K562 (cell line): Measurements from ENCODE around the gene SMIM36. TPM values are rescaled to one million over a fixed set of nuclear protein-coding genes. Genes with fewer than 3 reads are reported as not detected.

Experiments used
- ATAC-seq: fragments of 200-7000 bp; cut with Tn5 transposase; 3 replicates; pipeline ENCODE4 v1.9.1; 2020; ENCODE audit warnings: moderate library complexity
- BruUV-seq: library from RNA; stranded (reverse); fragments of 400-500 nt; replicated peaks from 2 replicates; lab custom pipeline; 2021; lab: Mats Ljungman, UMichigan
- CTCF ChIA-PET: fragments of 300-600 bp; formaldehyde crosslinking; extraction: SDS; loops from one replicate; lab custom pipeline; 2021; ENCODE audit warnings: low intra/inter-chr PET ratio; lab: Yijun Ruan, JAX
- POLR2A ChIA-PET: fragments of 300-600, 350-650 bp; sonication (Branson Sonifier 250); formaldehyde crosslinking; extraction: SDS; loops from one replicate; lab custom pipeline; 2021; ENCODE audit warnings: antibody characterized with exemption, inconsistent platforms; lab: Yijun Ruan, JAX
- DNase-seq, 4 experiments: peaks; one replicate each; pipeline versions ENCODE4 v3.0.0 to v3.0.0-alpha.2; 2011 to 2018; ENCODE audit warnings: low spot score in 3 of 4, mixed read lengths in 3 of 4; ENCODE audit errors: extremely low read depth in 1 of 4
- FAIRE-seq: peaks from 2 replicates; lab custom pipeline; 2011; peaks lifted over from hg19 to GRCh38; lab: Jason Lieb, UNC
- H2AFZ ChIP-seq: 2 replicates; pipeline ENCODE4 v1.6.0; 2011; ENCODE audit warnings: low read depth, low read length, control low read depth, inconsistent platforms
- H3K27ac ChIP-seq: fragments of 200-600 bp; 3 replicates; pipeline ENCODE4 v1.8.0; 2011; ENCODE audit warnings: low read depth, mild to moderate bottlenecking, control low read depth, inconsistent platforms, low read length, moderate library complexity, mixed read lengths; ENCODE audit errors: extremely low read depth
- H3K27me3 ChIP-seq, 2 experiments: fragments of 300-600 bp in 1 of 2; 2 replicates in 1 of 2; 3 replicates in 1 of 2; pipeline versions ENCODE4 v1.6.0 to v1.8.0; 2011; ENCODE audit warnings: inconsistent platforms in 2 of 2, low read length in 2 of 2, mild to moderate bottlenecking in 1 of 2, mixed read lengths in 1 of 2, moderate library complexity in 1 of 2; ENCODE audit not compliant: control insufficient read depth in 2 of 2, insufficient read depth in 2 of 2
- H3K36me3 ChIP-seq: fragments of 300-600 bp; 3 replicates; pipeline ENCODE4 v1.8.0; 2011; ENCODE audit warnings: mild to moderate bottlenecking, low read length, inconsistent platforms; ENCODE audit not compliant: control insufficient read depth, insufficient read depth
- H3K4me1 ChIP-seq, 2 experiments: fragments of 200-600 bp in 1 of 2; replicated peaks in 1 of 2; 2 replicates in 1 of 2; 3 replicates in 1 of 2; pipeline versions ENCODE4 v1.5.1 to v1.8.0; 2011; ENCODE audit warnings: inconsistent platforms in 2 of 2, low read length in 2 of 2, mild to moderate bottlenecking in 1 of 2, mixed read lengths in 1 of 2, moderate library complexity in 1 of 2; ENCODE audit not compliant: control insufficient read depth in 2 of 2, insufficient read depth in 2 of 2
- H3K4me2 ChIP-seq: 2 replicates; pipeline ENCODE4 v1.6.1; 2011; ENCODE audit warnings: low read length, control low read depth, inconsistent platforms, mixed read lengths; ENCODE audit not compliant: insufficient read depth
- H3K4me3 ChIP-seq: fragments of 200-600 bp; sonication (generic), shearing (Covaris generic); 2 replicates; pipeline ENCODE4 v1.5.1; 2016; ENCODE audit warnings: control low read depth, inconsistent platforms
- H3K79me2 ChIP-seq: fragments of 200-600 bp; 3 replicates; pipeline ENCODE4 v1.8.0; 2011; ENCODE audit warnings: low read length, inconsistent platforms; ENCODE audit not compliant: control insufficient read depth, insufficient read depth
- H3K9ac ChIP-seq, 2 experiments: 2 replicates each; pipeline versions ENCODE4 v1.6.0 to v1.6.1; 2011; ENCODE audit warnings: low read depth in 2 of 2, low read length in 2 of 2, control low read depth in 1 of 2, inconsistent platforms in 1 of 2, mild to moderate bottlenecking in 1 of 2, mixed read lengths in 1 of 2; ENCODE audit not compliant: insufficient read depth in 1 of 2
- H3K9me1 ChIP-seq: one replicate; pipeline ENCODE4 v1.6.0; 2011; ENCODE audit warnings: inconsistent platforms, mild to moderate bottlenecking, low read length, moderate library complexity; ENCODE audit not compliant: control insufficient read depth, insufficient read depth
- H3K9me3 ChIP-seq: replicated peaks from 2 replicates; pipeline ENCODE4 v1.5.1; 2011; ENCODE audit warnings: low read depth, low read length, inconsistent platforms; ENCODE audit not compliant: control insufficient read depth, insufficient read depth
- H4K20me1 ChIP-seq: replicated peaks from 2 replicates; pipeline ENCODE4 v1.6.1; 2011; ENCODE audit warnings: low read length, inconsistent platforms, mixed read lengths; ENCODE audit not compliant: control insufficient read depth, insufficient read depth
- DPF2 ChIP-seq: fragments of 450-650 bp; IDR thresholded peaks from 2 replicates; pipeline ENCODE4 v1.6.1; 2016
- POLR2G ChIP-seq: fragments of 200-400 bp; formaldehyde crosslinking; IDR thresholded peaks from 2 replicates; pipeline ENCODE4 v1.6.1; 2017; ENCODE audit warnings: low read depth, mild to moderate bottlenecking, antibody characterized with exemption, low read length, moderate library complexity
- RB1 ChIP-seq: fragments of 450-650 bp; IDR thresholded peaks from 2 replicates; pipeline ENCODE4 v1.6.1; 2017; ENCODE audit warnings: low read depth, mild to moderate bottlenecking
- SLC30A9 ChIP-seq: fragments of 250-450 bp; sonication (Bioruptor Pico); IDR thresholded peaks from 2 replicates; pipeline ENCODE4 v1.8.0; 2022; ENCODE audit warnings: mild to moderate bottlenecking, moderate library complexity
- SMARCB1 ChIP-seq: IDR thresholded peaks from 2 replicates; pipeline ENCODE4 v1.6.1; 2011; ENCODE audit warnings: improper control_type of control experiment, low read depth; ENCODE audit not compliant: insufficient read length
- SRSF9 ChIP-seq: fragments of 200-400 bp; formaldehyde crosslinking; IDR thresholded peaks from 2 replicates; pipeline ENCODE4 v1.6.1; 2017; ENCODE audit warnings: low read depth, low read length, borderline replicate concordance
- TRIM28 ChIP-seq: fragments of 450-650 bp; IDR thresholded peaks from 2 replicates; pipeline ENCODE4 v1.6.1; 2017
- ZNF384 ChIP-seq: IDR thresholded peaks from 2 replicates; pipeline ENCODE4 v1.6.1; 2012; ENCODE audit warnings: low read depth, low read length, improper control_type of control experiment
- WGBS: fragments of 100-300 bp; shearing (Covaris generic); methylation state at CpG from one replicate; pipeline ENCODE4 v1.1.6; 2016; ENCODE audit warnings: low coverage, mixed read lengths; ENCODE audit not compliant: insufficient coverage; ENCODE audit errors: missing lambda C conversion rate; 5-methylcytosine and 5-hydroxymethylcytosine counted together
- in situ Hi-C: fragments of 300-500 bp; cut with MboI; formaldehyde crosslinking; loops from 4 replicates; pipeline ENCODE4 v1.15.0; 2018; ENCODE audit warnings: inconsistent platforms, mixed read lengths
- intact Hi-C: fragments of 100-400 bp; cut with micrococcal nuclease; formaldehyde crosslinking; loops from 2 replicates; pipeline ENCODE4 v1.14.2; 2022
- polyA plus RNA-seq, 8 experiments: library from polyadenylated mRNA; depleted of rRNA in 4 of 8; stranded (reverse) in 5 of 8; unstranded in 3 of 8; fragments of >200 nt; fragmentation: Nextera tagmentation in 2 of 8; fragmentation: Illumina TruSeq in 1 of 8; extraction: Ambion mirVana in 2 of 8; extraction: Trizol in 1 of 8; gene quantifications; 2 replicates each; pipeline versions ENCODE4 v1.2.1 to v1.2.3, GENCODE V29; 2011 to 2014; ENCODE audit warnings: inconsistent platforms in 1 of 8, missing spikeins in 1 of 8
- total RNA-seq, 7 experiments: library from RNA; depleted of rRNA in 6 of 7; stranded (reverse); fragments of >200 nt in 6 of 7; fragmentation: Illumina TruSeq in 2 of 7; extraction: Trizol in 2 of 7; gene quantifications; 2 replicates each; pipeline versions ENCODE4 v1.2.1 to v1.2.3, GENCODE V29; 2011 to 2021; ENCODE audit warnings: low replicate concordance in 1 of 7
- TF ChIP-seq, protein P1 (sequence below): IDR thresholded peaks from 3 replicates; pipeline ENCODE4 v1.6.1; 2011; ENCODE audit warnings: borderline replicate concordance, mild to moderate bottlenecking, moderate library complexity; ENCODE audit not compliant: insufficient read length; ENCODE audit errors: extremely low read depth
- TF ChIP-seq, protein P2 (sequence below): fragments of 450-650 bp; IDR thresholded peaks from 2 replicates; pipeline ENCODE4 v1.6.1; 2017; ENCODE audit warnings: antibody characterized with exemption, mild to moderate bottlenecking

The SMIM36 gene
- total and polyA plus RNA-seq, 9 of the 15 experiments (the other 6 are each of a cell fraction or from before 2014, with no cell fraction given), result not detected

DNA sequence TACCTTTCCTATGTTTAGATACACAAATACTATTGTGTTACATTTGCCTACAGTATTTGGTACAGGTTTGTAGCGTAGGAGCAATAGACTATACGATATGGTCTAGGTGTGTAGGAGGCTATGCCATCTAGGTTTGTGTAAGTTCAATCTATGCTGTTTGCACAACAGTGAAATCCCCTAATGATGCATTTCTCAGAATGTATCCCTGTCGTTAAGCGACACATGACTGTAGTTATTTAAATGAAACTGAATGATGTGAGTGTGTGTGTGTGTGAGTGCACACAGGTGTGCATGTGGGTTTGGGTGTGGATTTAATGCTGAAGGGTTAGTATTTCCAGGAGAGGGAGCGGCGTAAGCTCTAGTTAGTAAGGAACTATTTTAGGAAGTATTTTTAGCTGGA is 34.6 kb upstream of the SMIM36 start:
- intact Hi-C loops (loop anchor here (5.0 kb wide), 1 partner anchor 41 kb away; no protein-coding TSS in a partner anchor), in situ Hi-C loops (loop anchor here (25.0 kb wide), 1 partner anchor 766 kb away; no protein-coding TSS in a partner anchor)
- no peaks in the 10 kb centered on the region for H3K27me3 ChIP-seq
- no peak overlapping the region for H2AFZ ChIP-seq
- no peaks in the 10 kb centered on the region for H4K20me1 ChIP-seq
- H3K4me2 ChIP-seq, result no peak overlapping the region
- TF ChIP-seq SMARCB1 (no peak), ZNF384 (no peak), DPF2 (no peak), SLC30A9 (CRISPR knock-in tag) (no peak), SRSF9 (no peak), POLR2G (no peak), RB1 (no peak), TRIM28 (no peak)
- TF ChIP-seq, protein P1, sequence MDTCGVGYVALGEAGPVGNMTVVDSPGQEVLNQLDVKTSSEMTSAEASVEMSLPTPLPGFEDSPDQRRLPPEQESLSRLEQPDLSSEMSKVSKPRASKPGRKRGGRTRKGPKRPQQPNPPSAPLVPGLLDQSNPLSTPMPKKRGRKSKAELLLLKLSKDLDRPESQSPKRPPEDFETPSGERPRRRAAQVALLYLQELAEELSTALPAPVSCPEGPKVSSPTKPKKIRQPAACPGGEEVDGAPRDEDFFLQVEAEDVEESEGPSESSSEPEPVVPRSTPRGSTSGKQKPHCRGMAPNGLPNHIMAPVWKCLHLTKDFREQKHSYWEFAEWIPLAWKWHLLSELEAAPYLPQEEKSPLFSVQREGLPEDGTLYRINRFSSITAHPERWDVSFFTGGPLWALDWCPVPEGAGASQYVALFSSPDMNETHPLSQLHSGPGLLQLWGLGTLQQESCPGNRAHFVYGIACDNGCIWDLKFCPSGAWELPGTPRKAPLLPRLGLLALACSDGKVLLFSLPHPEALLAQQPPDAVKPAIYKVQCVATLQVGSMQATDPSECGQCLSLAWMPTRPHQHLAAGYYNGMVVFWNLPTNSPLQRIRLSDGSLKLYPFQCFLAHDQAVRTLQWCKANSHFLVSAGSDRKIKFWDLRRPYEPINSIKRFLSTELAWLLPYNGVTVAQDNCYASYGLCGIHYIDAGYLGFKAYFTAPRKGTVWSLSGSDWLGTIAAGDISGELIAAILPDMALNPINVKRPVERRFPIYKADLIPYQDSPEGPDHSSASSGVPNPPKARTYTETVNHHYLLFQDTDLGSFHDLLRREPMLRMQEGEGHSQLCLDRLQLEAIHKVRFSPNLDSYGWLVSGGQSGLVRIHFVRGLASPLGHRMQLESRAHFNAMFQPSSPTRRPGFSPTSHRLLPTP, result no peak
- TF ChIP-seq, protein P2, sequence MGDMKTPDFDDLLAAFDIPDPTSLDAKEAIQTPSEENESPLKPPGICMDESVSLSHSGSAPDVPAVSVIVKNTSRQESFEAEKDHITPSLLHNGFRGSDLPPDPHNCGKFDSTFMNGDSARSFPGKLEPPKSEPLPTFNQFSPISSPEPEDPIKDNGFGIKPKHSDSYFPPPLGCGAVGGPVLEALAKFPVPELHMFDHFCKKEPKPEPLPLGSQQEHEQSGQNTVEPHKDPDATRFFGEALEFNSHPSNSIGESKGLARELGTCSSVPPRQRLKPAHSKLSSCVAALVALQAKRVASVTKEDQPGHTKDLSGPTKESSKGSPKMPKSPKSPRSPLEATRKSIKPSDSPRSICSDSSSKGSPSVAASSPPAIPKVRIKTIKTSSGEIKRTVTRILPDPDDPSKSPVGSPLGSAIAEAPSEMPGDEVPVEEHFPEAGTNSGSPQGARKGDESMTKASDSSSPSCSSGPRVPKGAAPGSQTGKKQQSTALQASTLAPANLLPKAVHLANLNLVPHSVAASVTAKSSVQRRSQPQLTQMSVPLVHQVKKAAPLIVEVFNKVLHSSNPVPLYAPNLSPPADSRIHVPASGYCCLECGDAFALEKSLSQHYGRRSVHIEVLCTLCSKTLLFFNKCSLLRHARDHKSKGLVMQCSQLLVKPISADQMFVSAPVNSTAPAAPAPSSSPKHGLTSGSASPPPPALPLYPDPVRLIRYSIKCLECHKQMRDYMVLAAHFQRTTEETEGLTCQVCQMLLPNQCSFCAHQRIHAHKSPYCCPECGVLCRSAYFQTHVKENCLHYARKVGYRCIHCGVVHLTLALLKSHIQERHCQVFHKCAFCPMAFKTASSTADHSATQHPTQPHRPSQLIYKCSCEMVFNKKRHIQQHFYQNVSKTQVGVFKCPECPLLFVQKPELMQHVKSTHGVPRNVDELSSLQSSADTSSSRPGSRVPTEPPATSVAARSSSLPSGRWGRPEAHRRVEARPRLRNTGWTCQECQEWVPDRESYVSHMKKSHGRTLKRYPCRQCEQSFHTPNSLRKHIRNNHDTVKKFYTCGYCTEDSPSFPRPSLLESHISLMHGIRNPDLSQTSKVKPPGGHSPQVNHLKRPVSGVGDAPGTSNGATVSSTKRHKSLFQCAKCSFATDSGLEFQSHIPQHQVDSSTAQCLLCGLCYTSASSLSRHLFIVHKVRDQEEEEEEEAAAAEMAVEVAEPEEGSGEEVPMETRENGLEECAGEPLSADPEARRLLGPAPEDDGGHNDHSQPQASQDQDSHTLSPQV, result no peak
- TF ChIP-seq, all 486 proteins: peak for 0
- H3K79me2 ChIP-seq, result no peaks in the 10 kb centered on the region
- peaks cover 0 to 3% of the 10 kb centered on the region in 2 experiments; a peak in 2 of 5 replicates for H3K4me1 ChIP-seq
- 48% methylated on average over 6 of the region's 6 CpGs for WGBS
- no peak overlapping the region for H3K27ac ChIP-seq
- ChIA-PET CTCF (no interaction called here), POLR2A (interaction anchor here (0.6 kb wide), 1 partner anchor 215 kb away, joined by 3 read pairs; no protein-coding TSS in a partner anchor)
- H3K9ac ChIP-seq, result no peak overlapping the region
- DNase-seq, result no peak
- ATAC-seq, result no peak
- no peak for FAIRE-seq
- H3K9me1 ChIP-seq, result no peaks in the 10 kb centered on the region
- BruUV-seq, result no TSS peak
- H3K4me3 ChIP-seq, result no peak overlapping the region
- no peaks in the 10 kb centered on the region for H3K9me3 ChIP-seq
- H3K36me3 ChIP-seq, result no peaks in the 10 kb centered on the region
